ENCODE measurements around the gene CCDC171.

- no peak for TF ChIP-seq CTCF (IDR thresholded peaks at IDR 0.05)
- no peak for TF ChIP-seq POLR2A (IDR thresholded peaks at IDR 0.05)
These were observed 450.9 kb downstream of the CCDC171 start for GRCh38 chr9:16003785-16004184.

Data from right lobe of liver (tissue), 4 donors.